ENCODE measurements around the gene GPC6.

GRCh38 chr13:94177041-94177440, 950.4 kb downstream of the GPC6 start:
- TF ChIP-seq CTCF (conservative IDR thresholded peaks at IDR 0.05; ENCODE audit: low read length) (no peak), EZH2phosphoT487 (IDR thresholded peaks at IDR 0.05; ENCODE audit: borderline replicate concordance, low read depth, low read length) (no peak)

All from OCI-LY7 (cell line).